WERI-Rb-1 (cell line): ENCODE data around the gene TRIP10.

Experiments
- DNase-seq: peaks from one replicate; pipeline ENCODE4 v3.0.0-alpha.2; 2020
- H3K27ac ChIP-seq: fragments of 250-450 bp; sonication (Bioruptor Pico); 2 replicates; pipeline ENCODE4 v1.5.1; 2020; ENCODE audit warnings: mild to moderate bottlenecking, moderate library complexity
- H3K27me3 ChIP-seq: fragments of 250-450 bp; sonication (Bioruptor Pico); 2 replicates; pipeline ENCODE4 v1.5.1; 2021; ENCODE audit warnings: mild to moderate bottlenecking, low read depth, moderate library complexity; ENCODE audit not compliant: insufficient read depth, severe bottlenecking
- H3K36me3 ChIP-seq: fragments of 250-450 bp; sonication (Bioruptor Pico); 2 replicates; pipeline ENCODE4 v1.5.1; 2020; ENCODE audit warnings: mild to moderate bottlenecking, moderate library complexity
- H3K4me3 ChIP-seq: 2 replicates; pipeline ENCODE4 v1.5.1; 2011; ENCODE audit warnings: low read depth, mild to moderate bottlenecking, control low read depth, low read length
- H3K9me3 ChIP-seq: fragments of 250-450 bp; sonication (Bioruptor Pico); 2 replicates; pipeline ENCODE4 v1.5.1; 2021; ENCODE audit warnings: mild to moderate bottlenecking, moderate library complexity; ENCODE audit not compliant: severe bottlenecking
- TF ChIP-seq, protein P1 (sequence below): IDR thresholded peaks from 2 replicates; pipeline ENCODE4 v1.5.1; 2011; ENCODE audit warnings: low read depth, mild to moderate bottlenecking, control low read depth, inconsistent platforms, low read length

The TRIP10 gene

DNA sequence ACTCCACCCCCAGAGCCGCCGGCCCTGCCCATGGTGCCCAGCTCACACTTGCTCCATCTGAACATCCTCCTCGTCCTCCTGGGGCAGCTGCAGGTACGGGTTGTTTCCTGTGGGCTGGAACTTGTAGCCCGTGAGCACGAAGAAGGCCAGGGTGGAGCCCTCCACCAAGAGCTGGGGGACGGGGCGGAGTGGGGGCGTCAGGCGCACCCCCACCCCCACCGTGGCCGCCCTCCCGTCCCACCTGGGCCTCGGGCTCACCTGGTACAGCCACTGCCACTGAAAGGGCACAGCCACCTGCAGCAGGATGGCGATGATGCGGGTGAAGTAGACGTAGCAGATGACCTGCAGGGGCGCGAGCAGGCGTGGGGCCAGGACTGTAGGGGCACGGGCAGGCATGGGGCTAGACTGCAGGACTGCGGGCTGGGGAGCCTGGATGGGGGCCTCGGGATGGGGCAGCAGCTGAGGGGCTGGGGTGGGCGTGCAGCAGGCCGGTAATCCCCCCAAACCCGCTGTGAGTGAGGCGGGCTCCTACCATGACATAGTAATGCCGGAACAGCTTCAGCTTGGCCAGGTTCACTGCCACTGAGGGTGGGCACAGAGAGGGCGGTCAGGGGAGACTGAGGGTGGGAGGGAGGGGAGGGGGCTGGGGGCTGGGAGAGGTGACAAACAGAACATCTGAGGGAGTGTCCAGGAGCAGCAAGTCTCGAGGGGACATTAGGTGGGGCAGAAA lies 8.4 kb upstream of the TRIP10 start:
- no peaks in the 10 kb centered on the region for H3K27me3 ChIP-seq
- H3K27ac ChIP-seq = no peak overlapping the region
- DNase-seq = no peak
- H3K36me3 ChIP-seq = no peaks in the 10 kb centered on the region
- no peaks in the 10 kb centered on the region for H3K9me3 ChIP-seq
- TF ChIP-seq, protein P1, sequence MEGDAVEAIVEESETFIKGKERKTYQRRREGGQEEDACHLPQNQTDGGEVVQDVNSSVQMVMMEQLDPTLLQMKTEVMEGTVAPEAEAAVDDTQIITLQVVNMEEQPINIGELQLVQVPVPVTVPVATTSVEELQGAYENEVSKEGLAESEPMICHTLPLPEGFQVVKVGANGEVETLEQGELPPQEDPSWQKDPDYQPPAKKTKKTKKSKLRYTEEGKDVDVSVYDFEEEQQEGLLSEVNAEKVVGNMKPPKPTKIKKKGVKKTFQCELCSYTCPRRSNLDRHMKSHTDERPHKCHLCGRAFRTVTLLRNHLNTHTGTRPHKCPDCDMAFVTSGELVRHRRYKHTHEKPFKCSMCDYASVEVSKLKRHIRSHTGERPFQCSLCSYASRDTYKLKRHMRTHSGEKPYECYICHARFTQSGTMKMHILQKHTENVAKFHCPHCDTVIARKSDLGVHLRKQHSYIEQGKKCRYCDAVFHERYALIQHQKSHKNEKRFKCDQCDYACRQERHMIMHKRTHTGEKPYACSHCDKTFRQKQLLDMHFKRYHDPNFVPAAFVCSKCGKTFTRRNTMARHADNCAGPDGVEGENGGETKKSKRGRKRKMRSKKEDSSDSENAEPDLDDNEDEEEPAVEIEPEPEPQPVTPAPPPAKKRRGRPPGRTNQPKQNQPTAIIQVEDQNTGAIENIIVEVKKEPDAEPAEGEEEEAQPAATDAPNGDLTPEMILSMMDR = no peak
- H3K4me3 ChIP-seq = no peak overlapping the region

DNA sequence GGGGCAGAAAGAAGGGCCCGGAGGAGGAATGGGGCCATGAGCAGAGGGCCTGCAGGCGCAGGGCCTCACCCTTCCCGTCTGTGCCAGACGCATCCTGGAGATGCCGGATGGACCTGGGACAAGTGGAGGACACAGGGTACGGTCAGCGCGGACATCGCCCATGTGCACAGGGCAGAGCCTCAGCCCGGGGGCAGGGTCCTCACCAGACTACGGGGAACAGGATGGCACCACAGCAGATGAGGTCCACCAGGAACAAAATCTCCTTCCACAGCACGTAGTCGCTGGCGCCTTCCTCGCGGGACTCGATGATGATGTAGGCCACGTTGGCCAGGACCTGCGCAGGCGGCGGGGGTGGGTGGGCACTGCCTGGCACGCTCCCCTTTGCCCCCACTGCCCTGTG lies 7.7 kb upstream of the TRIP10 start:
- DNase-seq = no peak
- TF ChIP-seq, protein P1 = no peak
- Histone ChIP-seq H3K27me3 (no peaks in the 10 kb centered on the region), H3K4me3 (no peak overlapping the region), H3K27ac (no peak overlapping the region), H3K36me3 (no peaks in the 10 kb centered on the region), H3K9me3 (no peaks in the 10 kb centered on the region)

DNA sequence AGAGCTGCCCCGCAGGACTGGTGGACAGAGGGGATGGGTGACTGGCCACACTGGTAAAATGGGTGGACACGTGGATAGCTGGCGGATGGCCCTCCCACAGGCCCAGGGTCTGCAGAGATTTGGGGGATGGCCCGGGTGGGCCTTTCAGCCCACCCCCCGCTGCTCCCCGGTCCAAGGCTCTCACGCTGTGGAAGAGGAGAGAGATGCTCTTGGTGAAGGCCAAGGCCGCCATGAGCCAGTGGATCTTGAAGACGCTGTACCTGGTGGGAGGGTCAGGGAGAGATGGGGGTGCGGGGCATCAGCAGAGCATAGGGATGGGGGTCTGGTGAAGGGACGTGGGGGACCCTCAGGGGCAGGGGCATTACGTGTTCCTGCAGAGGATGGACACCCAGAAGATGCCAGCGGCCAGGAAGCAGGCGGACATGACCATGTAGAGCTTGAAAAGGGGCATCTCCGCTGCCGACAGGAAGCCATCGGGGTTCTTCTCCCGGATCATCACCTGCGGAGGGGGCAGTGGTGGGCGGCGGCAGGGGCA lies 6.6 kb upstream of the TRIP10 start:
- Histone ChIP-seq H3K4me3 (no peak overlapping the region), H3K9me3 (no peaks in the 10 kb centered on the region), H3K27ac (no peak overlapping the region), H3K36me3 (no peaks in the 10 kb centered on the region), H3K27me3 (no peaks in the 10 kb centered on the region)
- DNase-seq = no peak
- TF ChIP-seq, protein P1 = no peak

DNA sequence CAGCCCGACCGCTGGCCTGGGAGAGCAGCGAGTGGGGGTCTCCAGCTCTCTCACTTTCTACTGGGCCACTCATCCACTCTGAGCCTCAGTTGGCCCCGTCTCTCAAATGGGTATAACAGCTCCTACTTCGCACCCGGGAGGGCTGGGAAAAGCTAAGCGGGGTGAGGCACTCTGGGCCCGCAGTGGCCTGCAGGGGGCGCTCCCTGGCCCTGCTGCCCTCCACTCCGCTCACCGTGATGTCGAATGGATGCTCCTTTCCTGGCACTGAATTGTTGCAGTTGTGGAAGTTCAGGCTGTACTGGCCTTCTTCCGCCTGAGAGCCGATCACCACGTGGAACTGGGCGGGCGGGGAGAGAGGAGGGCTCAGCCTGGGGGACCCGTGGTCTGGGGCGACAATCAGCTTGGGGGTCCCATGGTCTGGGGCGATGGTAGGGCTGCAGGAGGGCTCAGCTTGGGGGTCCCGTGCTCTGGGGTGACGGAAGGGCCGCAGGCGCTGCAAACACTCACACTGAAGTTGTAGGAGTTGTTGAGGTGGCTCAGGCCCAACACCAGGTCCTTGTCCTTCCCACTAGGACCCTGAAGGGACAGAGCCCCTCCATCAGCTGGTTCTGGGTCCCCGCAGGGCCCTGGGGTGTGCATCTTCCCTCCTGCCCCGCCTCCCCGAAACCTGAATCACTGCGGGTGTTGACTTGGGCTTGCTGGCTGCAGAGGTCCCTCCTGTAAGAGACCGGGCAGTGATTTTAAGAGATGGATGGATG lies 6.0 kb upstream of the TRIP10 start:
- TF ChIP-seq, protein P1 = peak; percentile 59
- H3K9me3 ChIP-seq = no peaks in the 10 kb centered on the region
- no peak for DNase-seq
- H3K4me3 ChIP-seq = no peak overlapping the region
- H3K36me3 ChIP-seq = no peaks in the 10 kb centered on the region
- H3K27me3 ChIP-seq = no peaks in the 10 kb centered on the region
- no peak overlapping the region for H3K27ac ChIP-seq

DNA sequence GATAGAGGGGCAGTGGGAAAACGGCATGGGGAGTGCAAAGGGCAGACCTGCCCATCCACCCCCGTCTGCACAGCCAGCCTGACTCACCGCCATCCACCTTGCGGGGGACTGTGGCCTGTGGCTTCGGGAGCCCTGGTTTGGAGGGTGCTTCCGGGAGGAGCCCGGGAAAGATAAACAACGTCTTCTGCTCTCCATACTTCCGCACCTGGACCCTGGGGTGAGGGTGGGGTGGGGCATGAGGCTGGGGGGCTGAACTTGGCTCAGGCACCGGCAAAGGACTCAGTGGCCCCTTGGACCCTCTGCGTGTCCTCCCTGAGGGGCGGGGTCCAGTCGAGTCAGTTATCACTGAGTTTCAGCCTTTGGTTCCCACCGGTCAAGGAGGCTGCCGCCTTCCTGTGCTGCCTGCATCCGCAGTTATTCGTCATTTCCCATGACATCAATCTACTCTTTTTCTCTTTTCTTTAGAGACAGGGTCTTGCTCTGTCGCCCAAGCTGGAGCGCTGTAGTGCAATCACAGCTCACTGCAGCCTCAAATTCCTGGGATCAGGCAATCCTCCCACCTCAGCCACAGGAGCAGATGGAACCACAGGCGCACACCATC lies 5.3 kb upstream of the TRIP10 start:
- Histone ChIP-seq H3K27me3 (no peaks in the 10 kb centered on the region), H3K9me3 (no peaks in the 10 kb centered on the region), H3K27ac (no peak overlapping the region), H3K4me3 (no peak overlapping the region), H3K36me3 (no peaks in the 10 kb centered on the region)
- no peak for DNase-seq
- TF ChIP-seq, protein P1 = no peak
